Globus pallidus (tissue), 1 donor: ENCODE results near the gene MTTP.
A peak's percentile ranks its signal among the peaks of the same experiment; 100 is the strongest.

Experiments
- DNase-seq: peaks from one replicate; pipeline ENCODE4 v3.0.0-alpha.2; 2015; ENCODE audit warnings: low spot score

The MTTP gene

GRCh38 chr4:99642725-99643489, 68.3 kb downstream of the MTTP start:
- peak; percentile 47 for DNase-seq

GRCh38 chr4:99644453-99644852, 69.8 kb downstream of the MTTP start:
- DNase-seq = no peak

GRCh38 chr4:99645036-99645435, 70.4 kb downstream of the MTTP start:
- DNase-seq = no peak

GRCh38 chr4:99645638-99646037, 71.0 kb downstream of the MTTP start:
- DNase-seq = no peak

GRCh38 chr4:99647071-99647470, 72.4 kb downstream of the MTTP start:
- DNase-seq = no peak

- DNase-seq = no peak
Measured at GRCh38 chr4:99648321-99648720, 73.7 kb downstream of the MTTP start.

GRCh38 chr4:99649208-99649607, 74.6 kb downstream of the MTTP start:
- DNase-seq = no peak

GRCh38 chr4:99649778-99650177, 75.2 kb downstream of the MTTP start:
- DNase-seq = no peak

GRCh38 chr4:99651016-99651769, 76.6 kb downstream of the MTTP start:
- DNase-seq = no peak

GRCh38 chr4:99651811-99652485, 77.3 kb downstream of the MTTP start:
- DNase-seq = no peak

- DNase-seq = no peak
Measured at GRCh38 chr4:99652596-99653436, 78.2 kb downstream of the MTTP start.

- DNase-seq = no peak
Measured at GRCh38 chr4:99653916-99654315, 79.3 kb downstream of the MTTP start.

GRCh38 chr4:99654361-99654761, 79.7 kb downstream of the MTTP start:
- no peak for DNase-seq

GRCh38 chr4:99655308-99656081, 80.9 kb downstream of the MTTP start:
- DNase-seq = no peak

GRCh38 chr4:99657798-99658197, 83.2 kb downstream of the MTTP start, which contains the start of gene C4orf54:
C4orf54 (minus strand) TSS chr4:99657828; CDS start chr4:99654648, 3,180 bp downstream.
- no peak for DNase-seq

GRCh38 chr4:99658666-99659065, 84.0 kb downstream of the MTTP start:
- DNase-seq = no peak

GRCh38 chr4:99661907-99662306, 87.3 kb downstream of the MTTP start:
- no peak for DNase-seq

GRCh38 chr4:99664716-99665115, 90.1 kb downstream of the MTTP start:
- DNase-seq = no peak

GRCh38 chr4:99665983-99666382, 91.4 kb downstream of the MTTP start:
- DNase-seq = no peak

GRCh38 chr4:99668472-99668871, 93.8 kb downstream of the MTTP start:
- DNase-seq = no peak

GRCh38 chr4:99669084-99669483, 94.5 kb downstream of the MTTP start:
- DNase-seq = no peak
